PFSK-1 (cell line): ENCODE results near the gene UGT1A10.

Experiments used
- POLR2AphosphoS5 ChIP-seq: IDR thresholded peaks from 2 replicates; pipeline ENCODE4 v1.6.1; 2012; ENCODE audit warnings: low read depth, mild to moderate bottlenecking, control low read depth, low read length, moderate library complexity
- TAF1 ChIP-seq: IDR thresholded peaks from 2 replicates; pipeline ENCODE4 v1.6.1; 2012; ENCODE audit warnings: low read length, control low read depth, borderline replicate concordance; ENCODE audit not compliant: insufficient read depth

DNA sequence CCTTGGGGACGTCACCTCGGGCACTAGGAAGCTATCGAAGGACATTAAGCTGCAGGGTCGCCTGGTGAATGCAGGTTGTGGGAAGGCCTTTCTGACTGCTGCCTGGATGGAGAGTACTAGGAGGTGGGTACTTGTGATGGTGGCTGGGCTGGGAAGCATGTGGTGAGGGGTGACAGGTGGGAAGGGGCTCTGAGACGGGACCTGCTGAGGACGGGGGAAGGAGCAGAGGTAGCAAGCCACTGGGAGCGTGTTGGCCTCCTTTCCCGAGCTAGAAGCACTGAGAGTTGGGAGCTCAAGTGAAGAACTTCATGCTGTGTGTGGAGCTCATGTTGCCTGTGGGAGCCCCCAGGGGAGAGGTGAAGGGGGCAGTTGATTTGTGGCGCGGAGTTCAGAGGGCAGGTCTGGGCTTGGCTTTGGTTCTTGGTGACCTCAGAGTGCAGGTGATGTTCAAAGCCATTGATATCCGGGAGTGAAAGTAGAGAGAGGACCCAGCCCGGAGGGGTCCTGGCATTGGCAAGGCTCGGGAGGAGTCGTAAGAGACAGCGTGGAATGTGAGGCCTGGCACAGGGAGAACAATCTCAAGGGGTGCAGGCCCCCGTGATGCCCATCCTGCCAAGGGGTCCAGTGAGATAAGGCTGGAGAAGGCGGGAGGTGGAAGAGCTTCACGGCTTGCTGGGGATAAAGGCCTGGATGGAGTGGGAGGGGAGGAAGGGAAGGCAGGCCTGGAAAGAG is 155.1 kb downstream of the UGT1A10 start:
- TF ChIP-seq POLR2AphosphoS5 (no peak), TAF1 (no peak)
